Measurements from ENCODE around the gene RBAK.

DNA sequence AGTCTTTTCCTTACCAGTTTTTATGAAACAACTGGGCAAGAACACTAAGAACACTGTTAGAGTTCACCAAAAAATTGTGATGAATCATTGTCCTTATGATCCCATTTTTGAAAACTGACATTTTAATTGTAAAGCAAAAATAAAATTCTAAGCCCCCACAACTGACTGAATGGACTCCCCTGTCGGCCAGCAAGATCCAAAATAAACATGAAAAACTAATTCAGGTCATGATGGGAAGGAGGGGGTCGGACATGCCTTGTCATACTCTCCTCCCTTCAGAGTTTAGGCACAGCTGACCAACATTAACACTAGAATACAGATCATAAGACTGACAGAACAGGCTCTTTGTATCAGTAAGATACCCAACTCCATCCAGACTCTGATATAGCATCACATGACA is 2.0 kb upstream of the RBAK start:
- TF ChIP-seq, protein P1, sequence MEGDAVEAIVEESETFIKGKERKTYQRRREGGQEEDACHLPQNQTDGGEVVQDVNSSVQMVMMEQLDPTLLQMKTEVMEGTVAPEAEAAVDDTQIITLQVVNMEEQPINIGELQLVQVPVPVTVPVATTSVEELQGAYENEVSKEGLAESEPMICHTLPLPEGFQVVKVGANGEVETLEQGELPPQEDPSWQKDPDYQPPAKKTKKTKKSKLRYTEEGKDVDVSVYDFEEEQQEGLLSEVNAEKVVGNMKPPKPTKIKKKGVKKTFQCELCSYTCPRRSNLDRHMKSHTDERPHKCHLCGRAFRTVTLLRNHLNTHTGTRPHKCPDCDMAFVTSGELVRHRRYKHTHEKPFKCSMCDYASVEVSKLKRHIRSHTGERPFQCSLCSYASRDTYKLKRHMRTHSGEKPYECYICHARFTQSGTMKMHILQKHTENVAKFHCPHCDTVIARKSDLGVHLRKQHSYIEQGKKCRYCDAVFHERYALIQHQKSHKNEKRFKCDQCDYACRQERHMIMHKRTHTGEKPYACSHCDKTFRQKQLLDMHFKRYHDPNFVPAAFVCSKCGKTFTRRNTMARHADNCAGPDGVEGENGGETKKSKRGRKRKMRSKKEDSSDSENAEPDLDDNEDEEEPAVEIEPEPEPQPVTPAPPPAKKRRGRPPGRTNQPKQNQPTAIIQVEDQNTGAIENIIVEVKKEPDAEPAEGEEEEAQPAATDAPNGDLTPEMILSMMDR (IDR thresholded peaks at IDR 0.05), result no peak
- no peak for TF ChIP-seq EZH2 (IDR thresholded peaks at IDR 0.05; ENCODE audit: borderline replicate concordance, insufficient read depth, low read depth, low read length, poor library complexity, severe bottlenecking)
